Thyroid gland (tissue), 4 donors: ENCODE results near the gene NAB1. TPM values are rescaled to one million over a fixed set of nuclear protein-coding genes. Genes with fewer than 3 reads are reported as not detected.
"Not testable (repeated sequence)": the region's sequence is repeated elsewhere in the genome, so short reads cannot be mapped to it uniquely, and the experiment has no call there.

Source experiments
- DNase-seq, 2 donors: peaks; one replicate each; pipeline ENCODE4 v3.0.0-alpha.2; 2019
- H3K27ac ChIP-seq, 3 donors: fragments of 200-600 bp; sonication (generic); 1 replicate in 2 of 3; 2 replicates in 1 of 3; pipeline ENCODE4 v1.5.1; 2016 to 2019; ENCODE audit warnings: mild to moderate bottlenecking in 1 of 3, moderate library complexity in 1 of 3
- H3K27me3 ChIP-seq: fragments of 200-600 bp; sonication (generic); one replicate; pipeline ENCODE4 v1.5.1; 2019
- H3K36me3 ChIP-seq, 2 donors: fragments of 200-600 bp; sonication (generic); one replicate each; pipeline ENCODE4 v1.5.1; 2016 to 2019
- H3K4me1 ChIP-seq, 2 donors: fragments of 200-600 bp; sonication (generic); one replicate each; pipeline ENCODE4 v1.5.1; 2017 to 2019
- H3K4me3 ChIP-seq, 3 donors: fragments of 200-600 bp; sonication (generic); replicated peaks in 1 of 3; 1 replicate in 2 of 3; 2 replicates in 1 of 3; pipeline ENCODE4 v1.5.1; 2016; ENCODE audit warnings: mild to moderate bottlenecking in 1 of 3
- H3K9me3 ChIP-seq: fragments of 200-600 bp; sonication (generic); one replicate; pipeline ENCODE4 v1.5.1; 2017
- POLR2A ChIP-seq, 2 donors: fragments of 450-650 bp; IDR thresholded peaks; one replicate each; pipeline ENCODE4 v1.6.1; 2017; ENCODE audit warnings: antibody characterized with exemption in 2 of 2, mild to moderate bottlenecking in 2 of 2, moderate library complexity in 1 of 2
- WGBS, 2 donors: methylation state at CpG; one replicate each; pipeline ENCODE4 v1.1.5; 2017; 5-methylcytosine and 5-hydroxymethylcytosine counted together
- intact Hi-C: fragments of 100-400 bp; cut with DNase I; formaldehyde crosslinking; loops from one replicate; pipeline ENCODE4 v1.15.1; 2023
- total RNA-seq, 4 donors: library from RNA; depleted of rRNA; stranded (reverse); fragments of >200 nt; gene quantifications; one replicate each; pipeline ENCODE4 v1.2.3, GENCODE V29; 2016
- TF ChIP-seq, protein P1 (sequence below), 6 experiments: fragments of 200-600 bp in 3 of 6; fragments of 450-650 bp in 3 of 6; sonication (generic) in 3 of 6; IDR thresholded peaks; one replicate each; pipeline ENCODE4 v1.5.1; 2016 to 2019; ENCODE audit warnings: antibody characterized with exemption in 6 of 6, mild to moderate bottlenecking in 2 of 6, inconsistent platforms in 1 of 6, moderate library complexity in 1 of 6

NAB1 gene
- total RNA-seq, 4 donors from 2014 or later = 64.1 to 90.8 (median 83.0) TPM

DNA sequence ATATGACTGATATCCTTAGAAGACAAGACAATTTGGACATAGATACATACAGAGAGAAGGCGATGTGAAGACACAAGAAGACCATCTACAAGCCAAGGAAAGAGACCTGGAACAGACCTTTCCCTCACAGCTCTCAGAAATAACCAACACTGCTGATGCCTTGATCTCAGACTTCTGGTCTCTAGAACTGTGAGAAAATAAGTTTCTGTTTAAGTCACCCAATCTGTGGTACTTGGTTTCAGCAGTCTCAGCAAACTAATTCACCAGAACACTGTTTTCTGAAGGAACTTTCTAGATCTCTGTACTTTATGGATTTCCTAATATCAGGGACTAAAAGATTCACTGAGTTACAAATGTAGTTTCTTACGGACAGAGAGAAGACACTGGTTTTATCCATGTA is 58.8 kb downstream of the NAB1 start:
- Histone ChIP-seq H3K27me3 (no peaks in the 10 kb centered on the region), H3K36me3 (no peaks in the 10 kb centered on the region), H3K27ac (no peak overlapping the region), H3K4me3 (no peak overlapping the region), H3K9me3 (no peaks in the 10 kb centered on the region), H3K4me1 (no peaks in the 10 kb centered on the region)
- intact Hi-C loops = no loop called here
- 96% methylated on average over 2 of the region's 2 CpGs for WGBS, 2 donors
- no peak for TF ChIP-seq POLR2A (IDR thresholded peaks at IDR 0.05)
- no peak for DNase-seq

GRCh38 chr2:190708650-190709049 is 59.8 kb downstream of the NAB1 start:
- H3K9me3 ChIP-seq, H3K4me1 ChIP-seq, H3K36me3 ChIP-seq, H3K4me3 ChIP-seq, H3K27me3 ChIP-seq, intact Hi-C loops, DNase-seq, H3K27ac ChIP-seq: not testable (repeated sequence)

GRCh38 chr2:190711069-190711468 is 62.2 kb downstream of the NAB1 start:
- Histone ChIP-seq H3K4me1 (no peaks in the 10 kb centered on the region), H3K36me3 (no peaks in the 10 kb centered on the region), H3K4me3 (no peak overlapping the region), H3K27me3 (no peaks in the 10 kb centered on the region), H3K27ac (no peak overlapping the region), H3K9me3 (no peaks in the 10 kb centered on the region)
- 79 to 85% methylated on average over 4 of the region's 4 CpGs for WGBS, 2 donors
- no peak for DNase-seq
- intact Hi-C loops = no loop called here
- TF ChIP-seq, protein P1, sequence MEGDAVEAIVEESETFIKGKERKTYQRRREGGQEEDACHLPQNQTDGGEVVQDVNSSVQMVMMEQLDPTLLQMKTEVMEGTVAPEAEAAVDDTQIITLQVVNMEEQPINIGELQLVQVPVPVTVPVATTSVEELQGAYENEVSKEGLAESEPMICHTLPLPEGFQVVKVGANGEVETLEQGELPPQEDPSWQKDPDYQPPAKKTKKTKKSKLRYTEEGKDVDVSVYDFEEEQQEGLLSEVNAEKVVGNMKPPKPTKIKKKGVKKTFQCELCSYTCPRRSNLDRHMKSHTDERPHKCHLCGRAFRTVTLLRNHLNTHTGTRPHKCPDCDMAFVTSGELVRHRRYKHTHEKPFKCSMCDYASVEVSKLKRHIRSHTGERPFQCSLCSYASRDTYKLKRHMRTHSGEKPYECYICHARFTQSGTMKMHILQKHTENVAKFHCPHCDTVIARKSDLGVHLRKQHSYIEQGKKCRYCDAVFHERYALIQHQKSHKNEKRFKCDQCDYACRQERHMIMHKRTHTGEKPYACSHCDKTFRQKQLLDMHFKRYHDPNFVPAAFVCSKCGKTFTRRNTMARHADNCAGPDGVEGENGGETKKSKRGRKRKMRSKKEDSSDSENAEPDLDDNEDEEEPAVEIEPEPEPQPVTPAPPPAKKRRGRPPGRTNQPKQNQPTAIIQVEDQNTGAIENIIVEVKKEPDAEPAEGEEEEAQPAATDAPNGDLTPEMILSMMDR (IDR thresholded peaks at IDR 0.05) = no peak
- no peak for TF ChIP-seq POLR2A (IDR thresholded peaks at IDR 0.05)

DNA sequence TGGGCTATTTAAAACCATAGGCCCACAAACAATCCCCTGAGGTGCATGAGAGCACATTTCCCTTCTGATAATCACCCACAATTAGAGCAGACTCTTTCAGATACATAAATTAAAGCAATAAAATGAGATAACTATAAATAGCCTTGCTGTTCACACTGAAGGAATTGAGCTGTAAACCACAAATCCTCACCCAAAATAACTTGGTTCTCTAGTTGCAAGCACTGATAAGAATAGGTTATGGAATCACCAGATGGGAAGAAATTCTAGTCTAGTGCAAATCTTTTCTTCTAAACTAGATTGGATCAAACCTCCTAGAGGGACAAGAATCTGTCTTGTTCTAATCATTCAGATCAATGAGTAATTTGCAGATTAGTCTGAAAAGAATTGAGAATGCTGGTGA is 64.6 kb downstream of the NAB1 start:
- no peak for DNase-seq
- Histone ChIP-seq H3K27me3 (no peaks in the 10 kb centered on the region), H3K9me3 (no peaks in the 10 kb centered on the region), H3K36me3 (no peaks in the 10 kb centered on the region), H3K4me3 (no peak overlapping the region), H3K4me1 (no peaks in the 10 kb centered on the region), H3K27ac (no peak overlapping the region)
- no peak for TF ChIP-seq POLR2A (IDR thresholded peaks at IDR 0.05)
- TF ChIP-seq, protein P1 (IDR thresholded peaks at IDR 0.05) = no peak
- intact Hi-C loops = no loop called here

DNA sequence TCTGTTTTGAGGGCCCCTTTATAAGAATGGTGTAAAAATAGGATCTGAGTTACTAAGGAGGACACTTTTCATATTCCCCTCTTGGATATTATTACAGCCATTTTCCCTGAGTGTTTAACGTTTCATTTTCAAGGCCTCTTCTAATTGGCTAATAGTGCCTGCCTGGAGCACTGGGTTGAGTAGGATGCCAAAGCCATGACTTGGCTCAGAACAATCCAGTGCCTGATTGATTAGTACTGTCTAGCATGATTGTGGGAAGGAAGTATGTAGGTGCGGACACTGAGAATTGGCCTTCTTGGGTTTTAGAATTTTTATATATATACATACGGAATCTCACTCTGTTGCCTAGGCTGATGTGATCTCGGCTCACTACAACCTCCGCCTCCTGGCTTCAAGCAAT is 66.1 kb downstream of the NAB1 start:
- 89 to 90% methylated on average over 5 of the region's 5 CpGs for WGBS, 2 donors
- Histone ChIP-seq H3K27ac (no peak overlapping the region), H3K36me3 (no peaks in the 10 kb centered on the region), H3K27me3 (no peaks in the 10 kb centered on the region), H3K4me3 (no peak overlapping the region), H3K4me1 (no peaks in the 10 kb centered on the region), H3K9me3 (no peaks in the 10 kb centered on the region)
- DNase-seq = no peak
- no peak for TF ChIP-seq POLR2A (IDR thresholded peaks at IDR 0.05)
- TF ChIP-seq, protein P1 (IDR thresholded peaks at IDR 0.05) = no peak
- intact Hi-C loops = no loop called here

- no peaks in the 10 kb centered on the region for H3K4me1 ChIP-seq
- TF ChIP-seq, protein P1 (IDR thresholded peaks at IDR 0.05) = no peak
- no peak for TF ChIP-seq POLR2A (IDR thresholded peaks at IDR 0.05)
- no peaks in the 10 kb centered on the region for H3K27me3 ChIP-seq
Measured at GRCh38 chr2:190716176-190716807, 67.4 kb downstream of the NAB1 start.

More at GRCh38 chr2:190716176-190716807, 67.4 kb downstream of the NAB1 start:
- H3K9me3 ChIP-seq = no peaks in the 10 kb centered on the region
- H3K4me3 ChIP-seq = no peak overlapping the region
- no peak for DNase-seq
- intact Hi-C loops = no loop called here
- no peaks in the 10 kb centered on the region for H3K36me3 ChIP-seq
- WGBS, 2 donors = 97 to 100% methylated on average over 1 of the region's 1 CpG
- no peak overlapping the region for H3K27ac ChIP-seq
